Fibroblast of lung (primary cell): Measurements from ENCODE around the gene BTBD1. TPM values are rescaled to one million over a fixed set of nuclear protein-coding genes. Genes with fewer than 3 reads are reported as not detected.
A peak's percentile ranks its signal among the peaks of the same experiment; 100 is the strongest.

Experiments used
- DNase-seq, 2 donors: peaks; one replicate each; pipeline versions ENCODE4 v3.0.0 to v3.0.0-alpha.2; 2010; ENCODE audit warnings: low read depth in 2 of 2
- H2AFZ ChIP-seq: 2 replicates; pipeline ENCODE4 v1.5.1; 2012; ENCODE audit warnings: low read length, control low read depth, inconsistent platforms
- H3K27ac ChIP-seq: 2 replicates; pipeline ENCODE4 v1.5.1; 2011; ENCODE audit warnings: low read length, control low read depth; ENCODE audit not compliant: insufficient read depth
- H3K27me3 ChIP-seq: 2 replicates; pipeline ENCODE4 v1.5.1; 2011; ENCODE audit warnings: mild to moderate bottlenecking, low read length; ENCODE audit not compliant: control insufficient read depth, insufficient read depth
- H3K36me3 ChIP-seq: 2 replicates; pipeline ENCODE4 v1.5.1; 2011; ENCODE audit warnings: low read length; ENCODE audit not compliant: control insufficient read depth, insufficient read depth
- H3K4me1 ChIP-seq: 2 replicates; pipeline ENCODE4 v1.5.1; 2011; ENCODE audit warnings: low read length; ENCODE audit not compliant: control insufficient read depth, insufficient read depth; ENCODE audit errors: extremely low read depth
- H3K4me2 ChIP-seq: 2 replicates; pipeline ENCODE4 v1.5.1; 2011; ENCODE audit warnings: low read length, control low read depth; ENCODE audit not compliant: insufficient read depth; ENCODE audit errors: extremely low read depth
- H3K4me3 ChIP-seq, 4 experiments: fragments of 200-600 bp in 1 of 4; sonication (generic) in 1 of 4; replicated peaks in 1 of 4; 2 replicates each; pipeline ENCODE4 v1.5.1; 2011 to 2016; ENCODE audit warnings: low read length in 4 of 4, low read depth in 3 of 4, mild to moderate bottlenecking in 3 of 4, control low read depth in 2 of 4, inconsistent platforms in 1 of 4, mixed read lengths in 1 of 4; ENCODE audit not compliant: insufficient read depth in 1 of 4; ENCODE audit errors: control extremely low read depth in 1 of 4
- H3K79me2 ChIP-seq: 2 replicates; pipeline ENCODE4 v1.5.1; 2012; ENCODE audit warnings: mild to moderate bottlenecking, low read length, inconsistent platforms; ENCODE audit not compliant: control insufficient read depth, insufficient read depth
- H3K9ac ChIP-seq: 2 replicates; pipeline ENCODE4 v1.5.1; 2011; ENCODE audit warnings: mild to moderate bottlenecking, low read length, control low read depth; ENCODE audit not compliant: insufficient read depth
- H3K9me3 ChIP-seq: 2 replicates; pipeline ENCODE4 v1.5.1; 2012; ENCODE audit warnings: low read depth, low read length; ENCODE audit not compliant: control insufficient read depth, insufficient read depth
- H4K20me1 ChIP-seq: 2 replicates; pipeline ENCODE4 v1.5.1; 2011; ENCODE audit warnings: low read length; ENCODE audit not compliant: control insufficient read depth, insufficient read depth; ENCODE audit errors: extremely low read depth
- CTCF ChIP-seq, 2 donors: IDR thresholded peaks in 1 of 2; conservative IDR thresholded peaks in 1 of 2; 1 replicate in 1 of 2; 2 replicates in 1 of 2; pipeline ENCODE4 v1.5.1; 2011 to 2012; ENCODE audit warnings: low read length in 2 of 2, control low read depth in 1 of 2, inconsistent platforms in 1 of 2, low read depth in 1 of 2, mild to moderate bottlenecking in 1 of 2
- EZH2 ChIP-seq: IDR thresholded peaks from 2 replicates; pipeline ENCODE4 v1.5.1; 2012; ENCODE audit warnings: low read length, control low read depth, mild to moderate bottlenecking; ENCODE audit errors: missing control alignments
- polyA plus RNA-seq, 2 donors: library from polyadenylated mRNA; depleted of rRNA in 1 of 2; stranded (reverse) in 1 of 2; unstranded in 1 of 2; fragments of >200 nt; gene quantifications; 2 replicates each; pipeline ENCODE4 v1.2.1, GENCODE V29; 2011 to 2012; ENCODE audit warnings: missing spikeins in 1 of 2
- total RNA-seq: library from RNA; depleted of rRNA; stranded (reverse); fragments of >200 nt; gene quantifications from 2 replicates; pipeline ENCODE4 v1.2.1, GENCODE V29; 2014

Gene BTBD1
- total and polyA plus RNA-seq, 2 donors (not counting 1 experiment from before 2014, with no cell fraction given) = 84.0 to 105 TPM

DNA sequence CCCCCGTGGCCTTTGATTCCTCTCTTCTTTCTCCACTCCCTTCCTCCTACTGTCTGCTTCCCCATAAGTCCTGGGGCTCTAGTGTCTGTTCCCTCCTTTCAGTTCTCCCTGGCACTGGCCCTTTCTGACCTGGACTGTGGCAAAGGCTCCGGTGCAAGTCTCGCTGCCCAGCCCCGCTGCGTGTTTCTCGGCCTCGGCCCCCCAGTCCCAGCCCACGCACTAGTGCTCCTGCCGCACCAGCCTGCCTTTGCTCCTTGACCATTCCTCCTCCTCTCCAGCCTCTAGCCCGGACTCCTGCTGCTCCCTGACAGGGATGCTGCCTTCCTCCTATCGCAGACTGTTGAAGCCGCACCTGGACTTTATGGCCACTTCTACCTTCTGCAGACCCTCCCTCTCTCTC lies 42.5 kb upstream of the BTBD1 start:
- no peak overlapping the region for H2AFZ ChIP-seq
- no peaks in the 10 kb centered on the region for H3K27me3 ChIP-seq
- no peaks in the 10 kb centered on the region for H3K9me3 ChIP-seq
- H3K79me2 ChIP-seq = no peaks in the 10 kb centered on the region
- TF ChIP-seq EZH2 (no peak), CTCF (conservative IDR thresholded peaks at IDR 0.05 in 1 of 2, IDR thresholded peaks at IDR 0.05 in 1 of 2; ENCODE audit: low read depth in 1 of 2, low read length in 2 of 2) (no peak)
- DNase-seq = no peak
- H3K4me2 ChIP-seq = no peak overlapping the region
- peaks cover 16% of the 10 kb centered on the region for H3K4me1 ChIP-seq
- no peak overlapping the region for H3K4me3 ChIP-seq
- H3K36me3 ChIP-seq = no peaks in the 10 kb centered on the region
- no peak overlapping the region for H3K27ac ChIP-seq
- no peaks in the 10 kb centered on the region for H4K20me1 ChIP-seq
- no peak overlapping the region for H3K9ac ChIP-seq

GRCh38 chr15:83108266-83109219 lies 41.5 kb upstream of the BTBD1 start:
- Histone ChIP-seq H3K27ac (no peak overlapping the region), H2AFZ (peak overlapping the region; percentile 30), H4K20me1 (no peaks in the 10 kb centered on the region), H3K27me3 (no peaks in the 10 kb centered on the region), H3K4me2 (peak overlapping the region; percentile 82), H3K9ac (no peak overlapping the region), H3K79me2 (no peaks in the 10 kb centered on the region), H3K9me3 (no peaks in the 10 kb centered on the region), H3K4me1 (peaks cover 15% of the 10 kb centered on the region), H3K4me3 (peak overlapping the region in 3 of 4 experiments; percentile 52 to 69 (median 60)), H3K36me3 (no peaks in the 10 kb centered on the region)
- no peak for TF ChIP-seq EZH2
- TF ChIP-seq CTCF (conservative IDR thresholded peaks at IDR 0.05 in 1 of 2, IDR thresholded peaks at IDR 0.05 in 1 of 2; ENCODE audit: low read depth in 1 of 2, low read length in 2 of 2) = no peak
- peak in 1 of 2 donors; percentile 72 for DNase-seq

- no peaks in the 10 kb centered on the region for H3K36me3 ChIP-seq
- peak overlapping the region; percentile 82 for H3K4me2 ChIP-seq
- no peak overlapping the region for H3K9ac ChIP-seq
- no peak for DNase-seq
- no peaks in the 10 kb centered on the region for H3K9me3 ChIP-seq
- H4K20me1 ChIP-seq = no peaks in the 10 kb centered on the region
- H3K27me3 ChIP-seq = no peaks in the 10 kb centered on the region
- H3K27ac ChIP-seq = no peak overlapping the region
- TF ChIP-seq CTCF (conservative IDR thresholded peaks at IDR 0.05 in 1 of 2, IDR thresholded peaks at IDR 0.05 in 1 of 2; ENCODE audit: low read depth in 1 of 2, low read length in 2 of 2) = no peak
- no peak for TF ChIP-seq EZH2
- peaks cover 8% of the 10 kb centered on the region for H3K4me1 ChIP-seq
- peak overlapping the region; percentile 52 to 69 (median 58) for H3K4me3 ChIP-seq
- peak overlapping the region; percentile 10 for H2AFZ ChIP-seq
- no peaks in the 10 kb centered on the region for H3K79me2 ChIP-seq
These were observed 40.8 kb upstream of the BTBD1 start for GRCh38 chr15:83107841-83108181.
